HepG2 (cell line): ENCODE data around the gene AHR. TPM values are rescaled to one million over a fixed set of nuclear protein-coding genes. Genes with fewer than 3 reads are reported as not detected.
A peak's percentile ranks its signal among the peaks of the same experiment; 100 is the strongest.

Experiments used
- AFF4 ChIP-seq: sonication (generic); formaldehyde crosslinking; IDR thresholded peaks from 2 replicates; pipeline ENCODE4 v1.4.0; 2020; ENCODE audit warnings: missing genetic modification reagents
- ARID2 ChIP-seq: sonication (generic); formaldehyde crosslinking; IDR thresholded peaks from 2 replicates; pipeline ENCODE4 v1.8.1; 2022; ENCODE audit warnings: mild to moderate bottlenecking, missing genetic modification reagents, borderline replicate concordance
- CHD4 ChIP-seq: fragments of 200-600 bp; sonication (generic); IDR thresholded peaks from 2 replicates; pipeline ENCODE4 v1.7.0; 2017; ENCODE audit warnings: mild to moderate bottlenecking, low read length, borderline replicate concordance
- FIP1L1 ChIP-seq: fragments of 200-400 bp; formaldehyde crosslinking; IDR thresholded peaks from 2 replicates; pipeline ENCODE4 v1.6.1; 2018; ENCODE audit warnings: low read depth, mild to moderate bottlenecking, low read length, moderate library complexity, borderline replicate concordance; ENCODE audit not compliant: insufficient read depth
- HMG20B ChIP-seq: conservative IDR thresholded peaks from 2 replicates; pipeline ENCODE4 v1.6.1; 2016; ENCODE audit warnings: missing genetic modification reagents, missing compliant biosample characterization
- IKZF5 ChIP-seq: IDR thresholded peaks from 2 replicates; pipeline ENCODE4 v1.6.1; 2018; ENCODE audit warnings: missing genetic modification reagents, mild to moderate bottlenecking, missing compliant biosample characterization
- KLF15 ChIP-seq: sonication (generic); formaldehyde crosslinking; IDR thresholded peaks from 2 replicates; pipeline ENCODE4 v1.8.1; 2023; ENCODE audit warnings: borderline replicate concordance, mild to moderate bottlenecking, inconsistent platforms, missing genetic modification reagents, mixed read lengths
- MBD4 ChIP-seq: IDR thresholded peaks from 2 replicates; pipeline ENCODE4 v1.6.1; 2012; ENCODE audit warnings: low read length, inconsistent platforms, borderline replicate concordance
- RARG ChIP-seq: sonication (generic); formaldehyde crosslinking; IDR thresholded peaks from 2 replicates; pipeline ENCODE4 v1.4.0; 2020; ENCODE audit warnings: low read depth, mild to moderate bottlenecking, missing genetic modification reagents
- SRY ChIP-seq: sonication (generic); formaldehyde crosslinking; IDR thresholded peaks from 2 replicates; pipeline ENCODE4 v1.8.0; 2022; ENCODE audit warnings: mild to moderate bottlenecking, missing genetic modification reagents
- TCF12 ChIP-seq, 2 experiments: fragments of 450-650 bp in 1 of 2; sonication (generic) in 1 of 2; formaldehyde crosslinking in 1 of 2; IDR thresholded peaks; 2 replicates each; pipeline versions ENCODE4 v1.6.1 to v1.8.0; 2017 to 2022; ENCODE audit warnings: antibody characterized with exemption in 1 of 2, mild to moderate bottlenecking in 1 of 2, missing genetic modification reagents in 1 of 2, moderate library complexity in 1 of 2
- TFDP2 ChIP-seq: sonication (generic); formaldehyde crosslinking; IDR thresholded peaks from 2 replicates; pipeline ENCODE4 v1.4.0; 2020; ENCODE audit warnings: missing genetic modification reagents
- U2AF1 ChIP-seq: fragments of 200-400 bp; formaldehyde crosslinking; optimal IDR thresholded peaks from 2 replicates; pipeline ENCODE3; 2017; ENCODE audit warnings: mild to moderate bottlenecking, low read depth, low read length
- ZBTB7A ChIP-seq: sonication (generic); formaldehyde crosslinking; IDR thresholded peaks from 2 replicates; pipeline ENCODE4 v1.8.0; 2022; ENCODE audit warnings: mild to moderate bottlenecking, missing genetic modification reagents
- ZNF12 ChIP-seq: sonication (generic); formaldehyde crosslinking; IDR thresholded peaks from 2 replicates; pipeline ENCODE4 v1.5.0; 2020; ENCODE audit warnings: missing genetic modification reagents
- ZNF362 ChIP-seq: sonication (generic); formaldehyde crosslinking; IDR thresholded peaks from 2 replicates; pipeline ENCODE4 v1.4.0; 2020; ENCODE audit warnings: missing genetic modification reagents, mild to moderate bottlenecking, borderline replicate concordance
- ZNF629 ChIP-seq: sonication (generic); formaldehyde crosslinking; conservative IDR thresholded peaks from 2 replicates; pipeline ENCODE4 v1.5.0; 2020; ENCODE audit warnings: missing genetic modification reagents
- ZNF720 ChIP-seq: sonication (generic); formaldehyde crosslinking; IDR thresholded peaks from 2 replicates; pipeline ENCODE4 v1.4.0; 2020; ENCODE audit warnings: missing genetic modification reagents
- ZNF740 ChIP-seq: sonication (generic); formaldehyde crosslinking; IDR thresholded peaks from 2 replicates; pipeline ENCODE4 v1.4.0; 2020; ENCODE audit warnings: missing genetic modification reagents
- ZNF773 ChIP-seq: sonication (generic); formaldehyde crosslinking; IDR thresholded peaks from 2 replicates; pipeline ENCODE4 v1.4.0; 2020; ENCODE audit warnings: missing genetic modification reagents, borderline replicate concordance
- ZNF841 ChIP-seq: sonication (generic); formaldehyde crosslinking; IDR thresholded peaks from 2 replicates; pipeline ENCODE4 v1.8.1; 2023; ENCODE audit warnings: missing genetic modification reagents, borderline replicate concordance
- polyA plus RNA-seq, 8 experiments: library from polyadenylated mRNA; depleted of rRNA in 3 of 8; stranded (reverse) in 7 of 8; unstranded in 1 of 8; fragments of >200 nt; fragmentation: Illumina TruSeq in 4 of 8; extraction: Trizol in 4 of 8; gene quantifications; 2 replicates each; pipeline versions ENCODE4 v1.2.1 to v1.2.3, GENCODE V29; 2011 to 2016; ENCODE audit warnings: low read depth in 4 of 8, missing spikeins in 1 of 8, mixed read lengths in 1 of 8; ENCODE audit not compliant: insufficient read depth in 1 of 8
- total RNA-seq, 5 experiments: library from RNA; depleted of rRNA; stranded (reverse); fragments of >200 nt; fragmentation: Illumina TruSeq; extraction: Trizol; gene quantifications; 2 replicates each; pipeline ENCODE4 v1.2.3, GENCODE V29; 2016; ENCODE audit warnings: low read depth in 1 of 5

AHR gene
- total and polyA plus RNA-seq, 2 of the 13 experiments (the other 11 are each of a cell fraction or from before 2014, with no cell fraction given) = 9.0 to 31.3 TPM

GRCh38 chr7:17298840-17299482, 509 bp downstream of the AHR start (continued):
- TF ChIP-seq ZBTB7A (CRISPR knock-in tag) (0 out of 2 replicates have a peak, but pooled peaks have one; percentile 49), MBD4 (no peak), ZNF720 (no peak), ARID2 (CRISPR knock-in tag) (peak; percentile 93; the same call in 1 of the 2 replicates), CHD4 (no peak), KLF15 (CRISPR knock-in tag) (no peak), SRY (CRISPR knock-in tag) (peak; percentile 75; the same call in 1 of the 2 replicates), RARG (CRISPR knock-in tag) (no peak), TFDP2 (CRISPR knock-in tag) (no peak), ZNF629 (CRISPR knock-in tag) (0 out of 2 replicates have a peak, but pooled peaks have one; percentile 14), TCF12 (IDR thresholded peaks at IDR 0.05) (no peak), TCF12 (CRISPR knock-in tag; IDR thresholded peaks at IDR 0.05) (0 out of 2 replicates have a peak, but pooled peaks have one; percentile 38), IKZF5 (0 out of 2 replicates have a peak, but pooled peaks have one; percentile 7), ZNF12 (CRISPR knock-in tag) (0 out of 2 replicates have a peak, but pooled peaks have one; percentile 9), U2AF1 (no peak), AFF4 (CRISPR knock-in tag) (no peak; the same call in 1 of the 2 replicates), HMG20B (CRISPR knock-in tag) (no peak), ZNF740 (CRISPR knock-in tag) (no peak), ZNF362 (CRISPR knock-in tag) (no peak), ZNF841 (CRISPR knock-in tag) (peak; percentile 10; the same call in 1 of the 2 replicates), ZNF773 (CRISPR knock-in tag) (no peak), FIP1L1 (no peak)
